Breast epithelium (tissue), 3 donors: Measurements from ENCODE around the gene CNN1.

ENCODE experiments used
- CTCF ChIP-seq, 3 donors: fragments of 450-650 bp; IDR thresholded peaks; one replicate each; pipeline ENCODE4 v1.5.1; 2016 to 2017; ENCODE audit warnings: antibody characterized with exemption in 3 of 3, mild to moderate bottlenecking in 3 of 3, moderate library complexity in 3 of 3
- POLR2A ChIP-seq: fragments of 450-650 bp; IDR thresholded peaks from one replicate; pipeline ENCODE4 v1.6.1; 2016; ENCODE audit warnings: antibody characterized with exemption, mild to moderate bottlenecking, moderate library complexity
- POLR2AphosphoS5 ChIP-seq, 3 donors: sonication (generic); formaldehyde crosslinking; IDR thresholded peaks; one replicate each; pipeline ENCODE4 v1.6.1; 2017; ENCODE audit warnings: antibody characterized with exemption in 3 of 3

DNA sequence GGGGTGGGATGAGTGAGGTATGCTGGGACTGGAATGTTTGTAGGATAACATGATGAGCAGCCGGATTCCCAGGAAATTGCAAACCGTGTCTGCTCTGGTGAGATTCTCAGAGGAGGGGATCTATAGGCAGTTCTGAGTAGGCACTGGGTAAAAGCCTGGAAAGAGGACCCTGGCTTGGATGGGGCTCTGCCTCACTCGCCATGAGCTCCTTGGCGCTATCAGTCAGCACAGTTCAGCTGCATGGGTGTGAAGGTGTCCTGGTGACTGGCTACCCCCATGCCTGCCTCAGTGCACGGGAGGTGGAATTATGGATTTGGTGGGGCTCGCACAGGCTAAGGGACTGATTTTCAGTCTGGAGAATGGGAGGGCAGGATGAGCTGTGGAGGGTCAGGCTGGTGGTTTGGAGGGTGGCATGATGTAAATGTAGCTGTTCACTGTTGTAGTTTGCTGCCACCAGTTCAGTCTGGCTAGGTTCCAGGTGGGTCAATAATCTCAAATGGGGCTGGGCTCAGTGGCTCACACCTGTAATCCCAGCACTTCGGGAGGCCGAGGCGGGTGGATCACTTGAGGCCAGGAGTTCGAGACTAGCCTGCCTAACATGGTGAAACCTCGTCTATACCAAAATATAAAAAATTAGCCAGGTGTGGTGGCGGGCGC, 49.5 kb downstream of the CNN1 start:
- peak in 1 of 3 donors; percentile 7 for TF ChIP-seq CTCF (IDR thresholded peaks at IDR 0.05)
- no peak for TF ChIP-seq POLR2AphosphoS5 (IDR thresholded peaks at IDR 0.05)
- no peak for TF ChIP-seq POLR2A
